HepG2 (cell line): ENCODE data around the gene ZNF763. TPM values are rescaled to one million over a fixed set of nuclear protein-coding genes. Genes with fewer than 3 reads are reported as not detected.

Experiments used
- ATAC-seq: fragments of 200-7000 bp; cut with Tn5 transposase; 3 replicates; pipeline ENCODE4 v1.9.1; 2020; ENCODE audit warnings: mild to moderate bottlenecking, moderate library complexity
- BruUV-seq: library from RNA; stranded (reverse); fragments of 400-500 nt; replicated peaks from 2 replicates; lab custom pipeline; 2021; lab: Mats Ljungman, UMichigan
- CTCF ChIA-PET: fragments of 300-600 bp; formaldehyde crosslinking; extraction: SDS; loops from one replicate; lab custom pipeline; 2021; ENCODE audit warnings: low total read pairs, inconsistent platforms, low intra/inter-chr PET ratio; lab: Yijun Ruan, JAX
- POLR2A ChIA-PET: fragments of 350-600 bp; sonication (Branson Sonifier 250); formaldehyde crosslinking; loops from one replicate; lab custom pipeline; 2020; ENCODE audit warnings: antibody characterized with exemption, inconsistent platforms; lab: Yijun Ruan, JAX
- DNase-seq: peaks from one replicate; pipeline ENCODE4 v3.0.0-alpha.2; 2015; ENCODE audit warnings: low spot score
- FAIRE-seq: peaks from 3 replicates; lab custom pipeline; 2011; peaks lifted over from hg19 to GRCh38; lab: Jason Lieb, UNC
- H2AFZ ChIP-seq: one replicate; pipeline ENCODE4 v1.6.1; 2011; ENCODE audit warnings: low read length, inconsistent platforms
- H3K27ac ChIP-seq: fragments of 300-600 bp; 3 replicates; pipeline ENCODE4 v1.8.0; 2011; ENCODE audit warnings: mixed run types, mild to moderate bottlenecking, mixed read lengths, low read length, inconsistent platforms; ENCODE audit not compliant: insufficient read depth; ENCODE audit errors: extremely low read length
- H3K27me3 ChIP-seq, 2 experiments: fragments of 200-600 bp in 1 of 2; 2 replicates in 1 of 2; 3 replicates in 1 of 2; pipeline versions ENCODE4 v1.6.0 to v1.8.0; 2011; ENCODE audit warnings: low read length in 2 of 2, mild to moderate bottlenecking in 2 of 2, moderate library complexity in 2 of 2, inconsistent platforms in 1 of 2; ENCODE audit not compliant: insufficient read depth in 2 of 2, control insufficient read depth in 1 of 2
- H3K36me3 ChIP-seq, 2 experiments: fragments of 200-600 bp in 1 of 2; replicated peaks in 1 of 2; 2 replicates in 1 of 2; 3 replicates in 1 of 2; pipeline versions ENCODE4 v1.5.1 to v1.8.0; 2011; ENCODE audit warnings: low read length in 2 of 2, inconsistent platforms in 1 of 2; ENCODE audit not compliant: insufficient read depth in 2 of 2, control insufficient read depth in 1 of 2
- H3K4me1 ChIP-seq: 2 replicates; pipeline ENCODE4 v1.5.1; 2012; ENCODE audit warnings: low read length, inconsistent platforms; ENCODE audit not compliant: insufficient read depth
- H3K4me2 ChIP-seq: 2 replicates; pipeline ENCODE4 v1.6.0; 2011; ENCODE audit warnings: low read depth, low read length, inconsistent platforms
- H3K4me3 ChIP-seq, 3 experiments: fragments of 200-600 bp in 1 of 3; sonication (generic), shearing (Covaris generic) in 1 of 3; replicated peaks in 1 of 3; 2 replicates each; pipeline ENCODE4 v1.5.1; 2011 to 2016; ENCODE audit warnings: low read length in 3 of 3, inconsistent platforms in 2 of 3, low read depth in 2 of 3, mild to moderate bottlenecking in 2 of 3, control low read depth in 1 of 3, mixed read lengths in 1 of 3; ENCODE audit not compliant: insufficient read depth in 1 of 3
- H3K79me2 ChIP-seq: one replicate; pipeline ENCODE4 v1.6.1; 2011; ENCODE audit warnings: low read length, inconsistent platforms; ENCODE audit not compliant: insufficient read depth
- H3K9ac ChIP-seq: 2 replicates; pipeline ENCODE4 v1.6.0; 2011; ENCODE audit warnings: mild to moderate bottlenecking, low read depth, low read length, inconsistent platforms; ENCODE audit not compliant: insufficient read depth
- H3K9me3 ChIP-seq: 2 replicates; pipeline ENCODE4 v1.5.1; 2012; ENCODE audit warnings: mild to moderate bottlenecking, low read length
- H4K20me1 ChIP-seq: 2 replicates; pipeline ENCODE4 v1.6.0; 2011; ENCODE audit warnings: inconsistent platforms, mild to moderate bottlenecking, low read length, moderate library complexity; ENCODE audit not compliant: insufficient read depth
- BATF2 ChIP-seq: sonication (generic); formaldehyde crosslinking; IDR thresholded peaks from 2 replicates; pipeline ENCODE4 v1.8.0; 2022; ENCODE audit warnings: mild to moderate bottlenecking, missing genetic modification reagents, moderate library complexity
- CTCF ChIP-seq: sonication (generic); formaldehyde crosslinking; IDR thresholded peaks from 2 replicates; pipeline ENCODE4 v1.5.0; 2020; ENCODE audit warnings: mild to moderate bottlenecking, missing genetic modification reagents, moderate library complexity
- HMGXB4 ChIP-seq, 2 experiments: sonication (generic) in 1 of 2; formaldehyde crosslinking in 1 of 2; IDR thresholded peaks; 2 replicates each; pipeline versions ENCODE4 v1.4.0 to v1.6.1; 2018 to 2020; ENCODE audit warnings: missing genetic modification reagents in 2 of 2, borderline replicate concordance in 1 of 2, low read depth in 1 of 2, mild to moderate bottlenecking in 1 of 2, missing biosample characterization in 1 of 2
- HNF4A ChIP-seq: sonication (generic); formaldehyde crosslinking; IDR thresholded peaks from 2 replicates; pipeline ENCODE4 v1.4.0; 2020; ENCODE audit warnings: missing genetic modification reagents
- HNF4G ChIP-seq, 2 experiments: sonication (generic) in 1 of 2; formaldehyde crosslinking in 1 of 2; IDR thresholded peaks; 2 replicates each; pipeline versions ENCODE4 v1.4.0 to v1.6.1; 2011 to 2020; ENCODE audit warnings: borderline replicate concordance in 2 of 2, low read depth in 2 of 2, mild to moderate bottlenecking in 2 of 2, low read length in 1 of 2, missing genetic modification reagents in 1 of 2, moderate library complexity in 1 of 2
- HNRNPK ChIP-seq: fragments of 200-400 bp; formaldehyde crosslinking; IDR thresholded peaks from 2 replicates; pipeline ENCODE4 v1.6.1; 2018; ENCODE audit warnings: low read length, low read depth, moderate library complexity, mild to moderate bottlenecking; ENCODE audit not compliant: poor library complexity, severe bottlenecking
- IKZF4 ChIP-seq: sonication (generic); formaldehyde crosslinking; IDR thresholded peaks from 2 replicates; pipeline ENCODE4 v1.5.1; 2020; ENCODE audit warnings: borderline replicate concordance, mild to moderate bottlenecking, low read depth, missing genetic modification reagents; ENCODE audit errors: not compliant biosample characterization
- RAD21 ChIP-seq: fragments of 450-650 bp; formaldehyde crosslinking; IDR thresholded peaks from 2 replicates; pipeline ENCODE4 v1.5.0; 2020; ENCODE audit warnings: mild to moderate bottlenecking
- RAD51 ChIP-seq: fragments of 450-650 bp; IDR thresholded peaks from 2 replicates; pipeline ENCODE4 v1.6.1; 2016; ENCODE audit warnings: borderline replicate concordance
- SAP130 ChIP-seq: IDR thresholded peaks from 2 replicates; pipeline ENCODE4 v1.6.1; 2016; ENCODE audit warnings: low read depth
- THAP9 ChIP-seq: sonication (generic); formaldehyde crosslinking; IDR thresholded peaks from 2 replicates; pipeline ENCODE4; 2020; ENCODE audit warnings: missing genetic modification reagents, mild to moderate bottlenecking, borderline replicate concordance
- XRCC5 ChIP-seq: fragments of 200-400 bp; formaldehyde crosslinking; optimal IDR thresholded peaks from 2 replicates; pipeline ENCODE3; 2017; ENCODE audit warnings: mild to moderate bottlenecking, low read length
- ZNF543 ChIP-seq: sonication (generic); formaldehyde crosslinking; IDR thresholded peaks from 2 replicates; pipeline ENCODE4 v1.4.0; 2020; ENCODE audit warnings: mild to moderate bottlenecking, missing genetic modification reagents
- ZSCAN29 ChIP-seq: sonication (generic); formaldehyde crosslinking; conservative IDR thresholded peaks from 2 replicates; pipeline ENCODE4 v1.4.0; 2020; ENCODE audit warnings: mild to moderate bottlenecking, missing genetic modification reagents
- WGBS: methylation state at CpG from one replicate; pipeline ENCODE4 v1.1.6; 2017; ENCODE audit warnings: low lambda C conversion rate; 5-methylcytosine and 5-hydroxymethylcytosine counted together
- in situ Hi-C: cut with HindIII; loops from 2 replicates; pipeline ENCODE4 v1.10.0; 2017; ENCODE audit warnings: low pct_unique_long_range_greater_than_20kb; ENCODE audit not compliant: extremely low pct_ligation_motif_present
- intact Hi-C: fragments of 100-400 bp; cut with micrococcal nuclease; formaldehyde crosslinking; loops from one replicate; pipeline ENCODE4 v1.10.0; 2022; ENCODE audit not compliant: unreplicated experiment
- polyA plus RNA-seq, 8 experiments: library from polyadenylated mRNA; depleted of rRNA in 3 of 8; stranded (reverse) in 7 of 8; unstranded in 1 of 8; fragments of >200 nt; fragmentation: Illumina TruSeq in 4 of 8; extraction: Trizol in 4 of 8; gene quantifications; 2 replicates each; pipeline versions ENCODE4 v1.2.1 to v1.2.3, GENCODE V29; 2011 to 2016; ENCODE audit warnings: low read depth in 4 of 8, missing spikeins in 1 of 8, mixed read lengths in 1 of 8; ENCODE audit not compliant: insufficient read depth in 1 of 8
- total RNA-seq, 5 experiments: library from RNA; depleted of rRNA; stranded (reverse); fragments of >200 nt; fragmentation: Illumina TruSeq; extraction: Trizol; gene quantifications; 2 replicates each; pipeline ENCODE4 v1.2.3, GENCODE V29; 2016; ENCODE audit warnings: low read depth in 1 of 5

The ZNF763 gene
- total and polyA plus RNA-seq, 2 of the 13 experiments (the other 11 are each of a cell fraction or from before 2014, with no cell fraction given) = 0.08 to 0.42 TPM

- peak overlapping the region in 2 of 3 experiments; percentile 31 to 42; a peak in 2 of 6 replicates for H3K4me3 ChIP-seq
- no peaks in the 10 kb centered on the region for H3K27me3 ChIP-seq
- ChIA-PET POLR2A (interaction anchor here (0.6 to 1.6 kb wide), 4 partner anchors 39 to 127 kb away, joined by 3 to 10 read pairs (median 4); partner anchors contain the start of genes ZNF69, ZNF700 and ZNF878), CTCF (interaction anchor here (1.0 to 3.0 kb wide), 7 partner anchors 24 to 177 kb away, joined by 3 to 27 read pairs (median 5); partner anchors contain the start of gene ZNF491)
- H2AFZ ChIP-seq = no peak overlapping the region
- FAIRE-seq (peak; percentile 64), DNase-seq (peak; percentile 56), ATAC-seq (peak; percentile 91)
- H3K9ac ChIP-seq = no peak overlapping the region
- H4K20me1 ChIP-seq = no peaks in the 10 kb centered on the region
- no peaks in the 10 kb centered on the region for H3K36me3 ChIP-seq
- intact Hi-C loops = loop anchor here (1.0 to 2.0 kb wide), 2 partner anchors 26 to 177 kb away; partner anchors contain the start of gene ZNF20
- WGBS = 27% methylated on average over 25 of the region's 26 CpGs
- no peaks in the 10 kb centered on the region for H3K9me3 ChIP-seq
- in situ Hi-C loops = no loop called here
- no peaks in the 10 kb centered on the region for H3K79me2 ChIP-seq
- BruUV-seq = no TSS peak
- peaks cover 18% of the 10 kb centered on the region for H3K4me1 ChIP-seq
- peak overlapping the region; percentile 78 for H3K4me2 ChIP-seq
- H3K27ac ChIP-seq = no peak overlapping the region
- TF ChIP-seq HMGXB4 (CRISPR knock-in tag; IDR thresholded peaks at IDR 0.05; ENCODE audit: borderline replicate concordance in 1 of 2, low read depth in 1 of 2) (0 out of 4 replicates have a peak, but pooled peaks of 1 of the 2 experiments have one; percentile 44), IKZF4 (CRISPR knock-in tag) (no peak), HNF4A (CRISPR knock-in tag) (no peak), CTCF (CRISPR knock-in tag) (peak; percentile 86), ZSCAN29 (CRISPR knock-in tag) (no peak), RAD21 (CRISPR knock-in tag) (peak; percentile 65), ZNF543 (CRISPR knock-in tag) (0 out of 2 replicates have a peak, but pooled peaks have one; percentile 0), SAP130 (CRISPR knock-in tag) (peak; percentile 16; the same call in 1 of the 2 replicates), RAD51 (no peak), THAP9 (CRISPR knock-in tag) (no peak; the same call in 1 of the 2 replicates), HNF4G (IDR thresholded peaks at IDR 0.05; ENCODE audit: borderline replicate concordance, low read depth, low read length) (no peak), HNF4G (CRISPR knock-in tag; IDR thresholded peaks at IDR 0.05; ENCODE audit: borderline replicate concordance, low read depth) (no peak), XRCC5 (peak; percentile 35), BATF2 (CRISPR knock-in tag) (no peak), HNRNPK (no peak)
Measured at GRCh38 chr19:11963566-11964355, 1.1 kb upstream of the ZNF763 start.
